GM18517 (cell line): ENCODE data around the gene BMPR1B.

Experiments
- ATAC-seq: cut with Tn5 transposase; IDR thresholded peaks from one replicate; pipeline ENCODE4 v1.9.1; 2021; ENCODE audit warnings: mild to moderate bottlenecking, moderate library complexity; ENCODE audit not compliant: unreplicated experiment

Gene BMPR1B

GRCh38 chr4:94757192-94758140 is at the start of gene BMPR1B:
TSS of gene BMPR1B (plus strand) at chr4:94757955. CDS start at chr4:95104425, 346,470 bp downstream.
- no peak for ATAC-seq

- ATAC-seq, result no peak
Measured at GRCh38 chr4:94711635-94712034, 46.1 kb upstream of the BMPR1B start.

GRCh38 chr4:94714365-94715160 is 43.2 kb upstream of the BMPR1B start:
- no peak for ATAC-seq

- ATAC-seq, result no peak
Measured at GRCh38 chr4:94715726-94716125, 42.0 kb upstream of the BMPR1B start.

GRCh38 chr4:94721310-94721709 is 36.4 kb upstream of the BMPR1B start:
- ATAC-seq, result no peak

GRCh38 chr4:94722270-94722669 is 35.5 kb upstream of the BMPR1B start:
- no peak for ATAC-seq

- ATAC-seq, result no peak
Measured at GRCh38 chr4:94722748-94723147, 35.0 kb upstream of the BMPR1B start.

GRCh38 chr4:94724016-94724790 is 33.6 kb upstream of the BMPR1B start:
- ATAC-seq, result no peak

GRCh38 chr4:94726524-94727123 is 31.1 kb upstream of the BMPR1B start:
- ATAC-seq, result no peak

- no peak for ATAC-seq
Measured at GRCh38 chr4:94728056-94728766, 29.5 kb upstream of the BMPR1B start.

GRCh38 chr4:94732358-94732698 is 25.4 kb upstream of the BMPR1B start:
- no peak for ATAC-seq

- no peak for ATAC-seq
Measured at GRCh38 chr4:94739741-94740140, 18.0 kb upstream of the BMPR1B start.

- no peak for ATAC-seq
Measured at GRCh38 chr4:94741304-94741703, 16.5 kb upstream of the BMPR1B start.

GRCh38 chr4:94743838-94744237 is 13.9 kb upstream of the BMPR1B start:
- no peak for ATAC-seq

- ATAC-seq, result no peak
Measured at GRCh38 chr4:94744850-94745249, 12.9 kb upstream of the BMPR1B start.

GRCh38 chr4:94746746-94747145 is 11.0 kb upstream of the BMPR1B start:
- no peak for ATAC-seq

GRCh38 chr4:94758141-94758699 is 465 bp downstream of the BMPR1B start:
- ATAC-seq, result no peak

- ATAC-seq, result no peak
Measured at GRCh38 chr4:94758700-94759399, 1.1 kb downstream of the BMPR1B start.

- no peak for ATAC-seq
Measured at GRCh38 chr4:94759767-94760211, 2.0 kb downstream of the BMPR1B start.
